Tibial nerve (tissue), 4 donors: ENCODE measurements around the gene LRRC58.

Experiments used
- CTCF ChIP-seq, 5 experiments: fragments of 200-600 bp in 3 of 5; fragments of 450-650 bp in 2 of 5; sonication (generic) in 3 of 5; IDR thresholded peaks; one replicate each; pipeline ENCODE4 v1.5.1; 2016 to 2019; ENCODE audit warnings: antibody characterized with exemption in 5 of 5, mild to moderate bottlenecking in 3 of 5, moderate library complexity in 2 of 5
- EP300 ChIP-seq, 2 donors: sonication (generic); formaldehyde crosslinking; IDR thresholded peaks; one replicate each; pipeline ENCODE4 v1.6.1; 2017; ENCODE audit warnings: antibody characterized with exemption in 2 of 2, mild to moderate bottlenecking in 1 of 2

- no peak for TF ChIP-seq CTCF (IDR thresholded peaks at IDR 0.05)
- TF ChIP-seq EP300 (IDR thresholded peaks at IDR 0.05) = no peak
Measured at GRCh38 chr3:120286465-120286864, 62.7 kb downstream of the LRRC58 start.
